ENCODE data around the gene SCN1A. TPM values are rescaled to one million over a fixed set of nuclear protein-coding genes. Genes with fewer than 3 reads are reported as not detected.

The SCN1A gene
- total and polyA plus RNA-seq, 2 donors: 0.02 to 0.09 TPM

- Histone ChIP-seq H3K9me3 (ENCODE audit: control insufficient read depth in 2 of 2, insufficient read depth in 1 of 2, low read length in 1 of 2) (no peaks in the 10 kb centered on the region), H3K36me3 (ENCODE audit: control insufficient read depth in 2 of 2, insufficient read depth in 2 of 2, low read length in 1 of 2) (no peaks in the 10 kb centered on the region), H3K27ac (ENCODE audit: low read depth in 1 of 2, low read length in 1 of 2) (no peak overlapping the region), H3K4me1 (ENCODE audit: control insufficient read depth in 2 of 2, insufficient read depth in 2 of 2, low read length in 2 of 2) (no peaks in the 10 kb centered on the region), H3K27me3 (ENCODE audit: control insufficient read depth in 2 of 2, insufficient read depth in 1 of 2, low read length in 1 of 2) (no peaks in the 10 kb centered on the region), H3K4me3 (ENCODE audit: low read length in 2 of 2) (no peak overlapping the region)
- WGBS: 94% methylated on average over 1 of the region's 1 CpG
- DNase-seq (ENCODE audit: low read depth in 6 of 9, low spot score in 9 of 9): no peak
These were observed 10.8 kb upstream of the SCN1A start for GRCh38 chr2:166138667-166139066.

GRCh38 chr2:166138144-166138543 lies 10.3 kb upstream of the SCN1A start:
- Histone ChIP-seq H3K4me3 (ENCODE audit: low read length in 2 of 2) (no peak overlapping the region), H3K27me3 (ENCODE audit: control insufficient read depth in 2 of 2, insufficient read depth in 1 of 2, low read length in 1 of 2) (no peaks in the 10 kb centered on the region), H3K9me3 (ENCODE audit: control insufficient read depth in 2 of 2, insufficient read depth in 1 of 2, low read length in 1 of 2) (no peaks in the 10 kb centered on the region), H3K27ac (ENCODE audit: low read depth in 1 of 2, low read length in 1 of 2) (no peak overlapping the region), H3K4me1 (ENCODE audit: control insufficient read depth in 2 of 2, insufficient read depth in 2 of 2, low read length in 2 of 2) (no peaks in the 10 kb centered on the region), H3K36me3 (ENCODE audit: control insufficient read depth in 2 of 2, insufficient read depth in 2 of 2, low read length in 1 of 2) (no peaks in the 10 kb centered on the region)
- no peak for DNase-seq (ENCODE audit: low read depth in 6 of 9, low spot score in 9 of 9)
- 94% methylated on average over 2 of the region's 2 CpGs for WGBS

GRCh38 chr2:166137331-166137730 lies 9.5 kb upstream of the SCN1A start:
- no peaks in the 10 kb centered on the region for H3K27me3 ChIP-seq (ENCODE audit: control insufficient read depth in 2 of 2, insufficient read depth in 1 of 2, low read length in 1 of 2)
- H3K27ac ChIP-seq (ENCODE audit: low read depth in 1 of 2, low read length in 1 of 2): no peak overlapping the region
- no peaks in the 10 kb centered on the region for H3K9me3 ChIP-seq (ENCODE audit: control insufficient read depth in 2 of 2, insufficient read depth in 1 of 2, low read length in 1 of 2)
- H3K4me3 ChIP-seq (ENCODE audit: low read length in 2 of 2): no peak overlapping the region
- no peaks in the 10 kb centered on the region for H3K36me3 ChIP-seq (ENCODE audit: control insufficient read depth in 2 of 2, insufficient read depth in 2 of 2, low read length in 1 of 2)
- 90% methylated on average over 2 of the region's 2 CpGs for WGBS
- no peaks in the 10 kb centered on the region for H3K4me1 ChIP-seq (ENCODE audit: control insufficient read depth in 2 of 2, insufficient read depth in 2 of 2, low read length in 2 of 2)
- DNase-seq (ENCODE audit: low read depth in 6 of 9, low spot score in 9 of 9): no peak

GRCh38 chr2:166135849-166136258 lies 8.0 kb upstream of the SCN1A start:
- no peaks in the 10 kb centered on the region for H3K27me3 ChIP-seq (ENCODE audit: control insufficient read depth in 2 of 2, insufficient read depth in 1 of 2, low read length in 1 of 2)
- no peaks in the 10 kb centered on the region for H3K9me3 ChIP-seq (ENCODE audit: control insufficient read depth in 2 of 2, insufficient read depth in 1 of 2, low read length in 1 of 2)
- H3K4me1 ChIP-seq (ENCODE audit: control insufficient read depth in 2 of 2, insufficient read depth in 2 of 2, low read length in 2 of 2): no peaks in the 10 kb centered on the region
- WGBS: 94% methylated on average over 2 of the region's 2 CpGs
- H3K36me3 ChIP-seq (ENCODE audit: control insufficient read depth in 2 of 2, insufficient read depth in 2 of 2, low read length in 1 of 2): no peaks in the 10 kb centered on the region
- no peak overlapping the region for H3K4me3 ChIP-seq (ENCODE audit: low read length in 2 of 2)
- DNase-seq (ENCODE audit: low read depth in 6 of 9, low spot score in 9 of 9): no peak
- no peak overlapping the region for H3K27ac ChIP-seq (ENCODE audit: low read depth in 1 of 2, low read length in 1 of 2)

GRCh38 chr2:166135152-166135848 lies 7.5 kb upstream of the SCN1A start:
- Histone ChIP-seq H3K27me3 (ENCODE audit: control insufficient read depth in 2 of 2, insufficient read depth in 1 of 2, low read length in 1 of 2) (no peaks in the 10 kb centered on the region), H3K36me3 (ENCODE audit: control insufficient read depth in 2 of 2, insufficient read depth in 2 of 2, low read length in 1 of 2) (no peaks in the 10 kb centered on the region), H3K4me1 (ENCODE audit: control insufficient read depth in 2 of 2, insufficient read depth in 2 of 2, low read length in 2 of 2) (no peaks in the 10 kb centered on the region), H3K4me3 (ENCODE audit: low read length in 2 of 2) (no peak overlapping the region), H3K9me3 (ENCODE audit: control insufficient read depth in 2 of 2, insufficient read depth in 1 of 2, low read length in 1 of 2) (no peaks in the 10 kb centered on the region), H3K27ac (ENCODE audit: low read depth in 1 of 2, low read length in 1 of 2) (no peak overlapping the region)
- WGBS: 90% methylated on average over 6 of the region's 6 CpGs
- DNase-seq (ENCODE audit: low read depth in 6 of 9, low spot score in 9 of 9): no peak

- H3K36me3 ChIP-seq (ENCODE audit: control insufficient read depth in 2 of 2, insufficient read depth in 2 of 2, low read length in 1 of 2): no peaks in the 10 kb centered on the region
- no peak overlapping the region for H3K27ac ChIP-seq (ENCODE audit: low read depth in 1 of 2, low read length in 1 of 2)
- no peak overlapping the region for H3K4me3 ChIP-seq (ENCODE audit: low read length in 2 of 2)
- H3K27me3 ChIP-seq (ENCODE audit: control insufficient read depth in 2 of 2, insufficient read depth in 1 of 2, low read length in 1 of 2): no peaks in the 10 kb centered on the region
- WGBS: 93% methylated on average over 3 of the region's 3 CpGs
- no peaks in the 10 kb centered on the region for H3K9me3 ChIP-seq (ENCODE audit: control insufficient read depth in 2 of 2, insufficient read depth in 1 of 2, low read length in 1 of 2)
- H3K4me1 ChIP-seq (ENCODE audit: control insufficient read depth in 2 of 2, insufficient read depth in 2 of 2, low read length in 2 of 2): no peaks in the 10 kb centered on the region
- no peak for DNase-seq (ENCODE audit: low read depth in 6 of 9, low spot score in 9 of 9)
These were observed 6.7 kb upstream of the SCN1A start for GRCh38 chr2:166134252-166135151.

- Histone ChIP-seq H3K36me3 (ENCODE audit: control insufficient read depth in 2 of 2, insufficient read depth in 2 of 2, low read length in 1 of 2) (no peaks in the 10 kb centered on the region), H3K4me1 (ENCODE audit: control insufficient read depth in 2 of 2, insufficient read depth in 2 of 2, low read length in 2 of 2) (no peaks in the 10 kb centered on the region), H3K4me3 (ENCODE audit: low read length in 2 of 2) (no peak overlapping the region), H3K9me3 (ENCODE audit: control insufficient read depth in 2 of 2, insufficient read depth in 1 of 2, low read length in 1 of 2) (no peaks in the 10 kb centered on the region), H3K27ac (ENCODE audit: low read depth in 1 of 2, low read length in 1 of 2) (no peak overlapping the region), H3K27me3 (ENCODE audit: control insufficient read depth in 2 of 2, insufficient read depth in 1 of 2, low read length in 1 of 2) (no peaks in the 10 kb centered on the region)
- no peak for DNase-seq (ENCODE audit: low read depth in 6 of 9, low spot score in 9 of 9)
- 92% methylated on average over 7 of the region's 7 CpGs for WGBS
These were observed 5.8 kb upstream of the SCN1A start for GRCh38 chr2:166133653-166134052.

- no peaks in the 10 kb centered on the region for H3K4me1 ChIP-seq (ENCODE audit: control insufficient read depth in 2 of 2, insufficient read depth in 2 of 2, low read length in 2 of 2)
- H3K36me3 ChIP-seq (ENCODE audit: control insufficient read depth in 2 of 2, insufficient read depth in 2 of 2, low read length in 1 of 2): no peaks in the 10 kb centered on the region
- H3K27me3 ChIP-seq (ENCODE audit: control insufficient read depth in 2 of 2, insufficient read depth in 1 of 2, low read length in 1 of 2): no peaks in the 10 kb centered on the region
- no peak overlapping the region for H3K27ac ChIP-seq (ENCODE audit: low read depth in 1 of 2, low read length in 1 of 2)
- DNase-seq (ENCODE audit: low read depth in 6 of 9, low spot score in 9 of 9): no peak
- H3K9me3 ChIP-seq (ENCODE audit: control insufficient read depth in 2 of 2, insufficient read depth in 1 of 2, low read length in 1 of 2): no peaks in the 10 kb centered on the region
- H3K4me3 ChIP-seq (ENCODE audit: low read length in 2 of 2): no peak overlapping the region
These were observed 311 bp upstream of the SCN1A start for GRCh38 chr2:166128156-166128505.

- Histone ChIP-seq H3K9me3 (ENCODE audit: control insufficient read depth in 2 of 2, insufficient read depth in 1 of 2, low read length in 1 of 2) (no peaks in the 10 kb centered on the region), H3K27ac (ENCODE audit: low read depth in 1 of 2, low read length in 1 of 2) (no peak overlapping the region), H3K4me1 (ENCODE audit: control insufficient read depth in 2 of 2, insufficient read depth in 2 of 2, low read length in 2 of 2) (no peaks in the 10 kb centered on the region), H3K4me3 (ENCODE audit: low read length in 2 of 2) (no peak overlapping the region), H3K36me3 (ENCODE audit: control insufficient read depth in 2 of 2, insufficient read depth in 2 of 2, low read length in 1 of 2) (no peaks in the 10 kb centered on the region), H3K27me3 (ENCODE audit: control insufficient read depth in 2 of 2, insufficient read depth in 1 of 2, low read length in 1 of 2) (no peaks in the 10 kb centered on the region)
- WGBS: 94% methylated on average over 6 of the region's 6 CpGs
- DNase-seq (ENCODE audit: low read depth in 6 of 9, low spot score in 9 of 9): no peak
These were observed 1.7 kb downstream of the SCN1A start for GRCh38 chr2:166126007-166126639.
